H9 (cell line): ENCODE measurements around the gene TNFRSF19. TPM values are rescaled to one million over a fixed set of nuclear protein-coding genes. Genes with fewer than 3 reads are reported as not detected.

Experiments used
- DNase-seq: peaks from one replicate; pipeline ENCODE4 v3.0.0-alpha.2; 2017
- H2AFZ ChIP-seq: one replicate; pipeline ENCODE4 v1.6.1; 2013; ENCODE audit warnings: mild to moderate bottlenecking, low read length, control low read depth, moderate library complexity
- H2AK5ac ChIP-seq: 2 replicates; pipeline ENCODE4 v1.6.1; 2013; ENCODE audit warnings: low read length, control low read depth, mixed read lengths; ENCODE audit not compliant: insufficient read length
- H2BK120ac ChIP-seq: one replicate; pipeline ENCODE4 v1.6.1; 2013; ENCODE audit warnings: low read depth, mild to moderate bottlenecking, low read length, control low read depth, inconsistent platforms; ENCODE audit not compliant: poor library complexity, severe bottlenecking
- H2BK12ac ChIP-seq: 2 replicates; pipeline ENCODE4 v1.6.1; 2013; ENCODE audit warnings: low read length, control low read depth, mixed read lengths, low read depth; ENCODE audit not compliant: insufficient read length
- H2BK15ac ChIP-seq: 2 replicates; pipeline ENCODE4 v1.6.1; 2013; ENCODE audit warnings: low read depth, low read length, control low read depth
- H2BK20ac ChIP-seq: one replicate; pipeline ENCODE4 v1.6.1; 2013; ENCODE audit warnings: low read depth, mild to moderate bottlenecking, low read length, control low read depth, inconsistent platforms; ENCODE audit not compliant: poor library complexity, severe bottlenecking
- H2BK5ac ChIP-seq: 2 replicates; pipeline ENCODE4 v1.6.1; 2013; ENCODE audit warnings: low read length, control low read depth, mixed read lengths; ENCODE audit not compliant: insufficient read length
- H3K14ac ChIP-seq: 2 replicates; pipeline ENCODE4 v1.6.1; 2013; ENCODE audit warnings: low read length, control low read depth; ENCODE audit not compliant: insufficient read depth
- H3K18ac ChIP-seq: 2 replicates; pipeline ENCODE4 v1.6.1; 2013; ENCODE audit warnings: low read depth, mild to moderate bottlenecking, mixed read lengths, low read length, control low read depth; ENCODE audit not compliant: insufficient read length
- H3K23ac ChIP-seq: 2 replicates; pipeline ENCODE4 v1.6.1; 2013; ENCODE audit warnings: low read length, control low read depth, mixed read lengths, low read depth; ENCODE audit not compliant: insufficient read length
- H3K23me2 ChIP-seq: 2 replicates; pipeline ENCODE4 v1.6.1; 2013; ENCODE audit warnings: low read depth, mild to moderate bottlenecking, mixed read lengths, low read length, control low read depth; ENCODE audit not compliant: insufficient read length, poor library complexity, severe bottlenecking
- H3K27ac ChIP-seq: 2 replicates; pipeline ENCODE4 v1.5.1; 2013; ENCODE audit warnings: low read length, control low read depth, mixed read lengths, low read depth; ENCODE audit not compliant: insufficient read length
- H3K27me3 ChIP-seq: 2 replicates; pipeline ENCODE4 v1.6.1; 2013; ENCODE audit warnings: low read length, control low read depth, inconsistent platforms; ENCODE audit not compliant: insufficient read depth
- H3K4ac ChIP-seq: 2 replicates; pipeline ENCODE4 v1.6.1; 2013; ENCODE audit warnings: low read depth, mild to moderate bottlenecking, control low read depth, inconsistent platforms, low read length, moderate library complexity
- H3K4me1 ChIP-seq: 2 replicates; pipeline ENCODE4 v1.6.1; 2013; ENCODE audit warnings: low read length, control low read depth, inconsistent platforms; ENCODE audit not compliant: insufficient read depth
- H3K4me2 ChIP-seq: 2 replicates; pipeline ENCODE4 v1.6.1; 2013; ENCODE audit warnings: low read length, control low read depth, mixed read lengths; ENCODE audit not compliant: insufficient read length, insufficient read depth
- H3K56ac ChIP-seq: 2 replicates; pipeline ENCODE4 v1.6.1; 2013; ENCODE audit warnings: low read depth, mild to moderate bottlenecking, mixed read lengths, low read length, control low read depth; ENCODE audit not compliant: insufficient read length
- H3K79me1 ChIP-seq: 2 replicates; pipeline ENCODE4 v1.6.1; 2013; ENCODE audit warnings: low read depth, mild to moderate bottlenecking, moderate library complexity, low read length, control low read depth, inconsistent platforms; ENCODE audit not compliant: insufficient read depth, poor library complexity, severe bottlenecking
- H3K79me2 ChIP-seq: 2 replicates; pipeline ENCODE4 v1.6.1; 2013; ENCODE audit warnings: low read length, control low read depth, inconsistent platforms; ENCODE audit not compliant: insufficient read depth
- H3K9ac ChIP-seq: 2 replicates; pipeline ENCODE4 v1.6.1; 2013; ENCODE audit warnings: low read length, control low read depth, mixed read lengths; ENCODE audit not compliant: insufficient read length; ENCODE audit errors: extremely low read depth
- H3K9me3 ChIP-seq: one replicate; pipeline ENCODE4 v1.6.1; 2013; ENCODE audit warnings: low read depth, low read length, inconsistent platforms; ENCODE audit not compliant: control insufficient read depth
- H3T11ph ChIP-seq: one replicate; pipeline ENCODE4 v1.6.1; 2013; ENCODE audit warnings: mild to moderate bottlenecking, low read length, control low read depth, inconsistent platforms
- H4K20me1 ChIP-seq: one replicate; pipeline ENCODE4 v1.6.1; 2013; ENCODE audit not compliant: control insufficient read depth, insufficient read length, insufficient read depth
- H4K5ac ChIP-seq: 2 replicates; pipeline ENCODE4 v1.6.1; 2013; ENCODE audit warnings: low read depth, mild to moderate bottlenecking, mixed read lengths, low read length, control low read depth; ENCODE audit not compliant: insufficient read length
- H4K8ac ChIP-seq: replicated peaks from 2 replicates; pipeline ENCODE4 v1.6.1; 2013; ENCODE audit warnings: low read length, control low read depth, mixed read lengths, low read depth; ENCODE audit not compliant: insufficient read length
- H4K91ac ChIP-seq: 2 replicates; pipeline ENCODE4 v1.6.1; 2013; ENCODE audit warnings: low read depth, mild to moderate bottlenecking, moderate library complexity, mixed read lengths, low read length, control low read depth; ENCODE audit not compliant: insufficient read length
- H3K27ac Mint-ChIP-seq, 3 experiments: 2 replicates in 2 of 3; 3 replicates in 1 of 3; pipeline ENCODE4 v1.8.0; 2020 to 2021; ENCODE audit warnings: mixed read lengths in 3 of 3, mild to moderate bottlenecking in 1 of 3, moderate library complexity in 1 of 3
- H3K27me3 Mint-ChIP-seq: 2 replicates; pipeline ENCODE4 v1.8.0; 2021; ENCODE audit warnings: low read depth, mild to moderate bottlenecking, moderate library complexity, mixed read lengths
- H3K36me3 Mint-ChIP-seq, 3 experiments: 2 replicates in 2 of 3; 3 replicates in 1 of 3; pipeline ENCODE4 v1.8.0; 2020 to 2021; ENCODE audit warnings: low read depth in 3 of 3, mixed read lengths in 3 of 3; ENCODE audit not compliant: insufficient read depth in 1 of 3
- H3K4me1 Mint-ChIP-seq, 2 experiments: 2 replicates each; pipeline ENCODE4 v1.8.0; 2020; ENCODE audit warnings: mixed read lengths in 2 of 2
- H3K4me3 Mint-ChIP-seq, 2 experiments: 2 replicates in 1 of 2; 3 replicates in 1 of 2; pipeline ENCODE4 v1.8.0; 2020 to 2021; ENCODE audit warnings: mild to moderate bottlenecking in 2 of 2, mixed read lengths in 2 of 2, moderate library complexity in 1 of 2
- H3K9me3 Mint-ChIP-seq, 2 experiments: 2 replicates in 1 of 2; 3 replicates in 1 of 2; pipeline ENCODE4 v1.8.0; 2020; ENCODE audit warnings: mild to moderate bottlenecking in 2 of 2, mixed read lengths in 2 of 2, moderate library complexity in 1 of 2
- CTCF ChIP-seq: fragments of 200-600 bp; sonication (generic); conservative IDR thresholded peaks from 3 replicates; pipeline ENCODE4 v1.8.0; 2021; ENCODE audit warnings: antibody characterized with exemption, mild to moderate bottlenecking
- WGBS: extraction: QIAGEN DNeasy Blood & Tissue Kit; methylation state at CpG from one replicate; pipeline ENCODE4 v1.1.7; 2013; ENCODE audit warnings: missing lambda C conversion rate, low lambda C conversion rate, mixed read lengths; ENCODE audit not compliant: insufficient read length; ENCODE audit errors: extremely low coverage; 5-methylcytosine and 5-hydroxymethylcytosine counted together
- total RNA-seq: library from RNA; stranded (reverse); gene quantifications from 2 replicates; pipeline ENCODE4 v1.2.1, GENCODE V29; 2021

TNFRSF19 gene
- total RNA-seq, 1 experiment from 2014 or later = 2.7 TPM

DNA sequence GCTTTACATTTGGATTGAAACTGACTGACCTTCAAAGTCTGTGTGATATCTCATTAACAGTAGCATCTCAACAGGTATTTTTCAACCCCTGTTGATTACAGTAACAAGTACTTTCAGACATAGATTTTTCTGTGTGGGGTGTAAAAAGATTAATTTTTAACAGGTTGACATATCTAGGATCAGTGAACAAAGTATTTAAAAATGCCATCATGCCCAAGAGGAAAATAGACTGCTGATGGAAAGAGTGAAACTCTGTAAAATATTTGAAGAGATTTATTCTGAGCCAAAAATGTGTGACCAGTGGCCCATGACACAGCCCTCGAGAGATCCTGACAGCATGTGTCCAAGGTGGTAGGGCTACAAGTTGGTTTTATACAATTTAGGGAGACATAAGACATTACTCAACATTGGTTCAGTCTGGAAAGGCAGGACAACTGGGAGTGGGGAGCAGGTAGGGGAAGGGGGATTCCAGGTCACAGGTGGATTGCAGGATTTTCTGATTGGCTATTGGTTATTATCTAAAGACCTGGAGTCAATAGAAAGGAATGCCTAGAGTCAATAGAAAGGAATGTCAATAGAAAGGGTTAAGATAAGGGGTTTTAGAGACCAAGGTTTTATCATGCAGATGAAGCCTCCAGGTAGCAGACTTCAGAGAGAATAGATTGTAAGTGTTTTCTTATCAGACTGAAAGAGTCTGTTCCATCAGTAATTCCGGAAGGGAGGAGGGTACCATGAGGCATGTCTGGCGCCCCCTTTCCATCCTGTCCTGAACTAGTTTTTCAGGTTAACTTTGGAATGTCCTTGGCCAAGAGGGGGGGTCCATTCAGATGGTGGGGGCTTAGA lies 29.1 kb downstream of the TNFRSF19 start:
- Histone ChIP-seq H4K8ac (no peak overlapping the region), H3K27ac (no peak overlapping the region), H3K4ac (no peak overlapping the region), H3K9me3 (peaks cover 9% of the 10 kb centered on the region), H2BK15ac (no peak overlapping the region), H3K9ac (no peak overlapping the region), H3K23ac (no peak overlapping the region), H3K56ac (no peak overlapping the region), H3K79me1 (no peaks in the 10 kb centered on the region), H2BK12ac (no peak overlapping the region), H3K4me2 (no peak overlapping the region), H4K20me1 (no peaks in the 10 kb centered on the region), H4K5ac (no peak overlapping the region), H2BK20ac (no peak overlapping the region), H2BK120ac (no peak overlapping the region), H3K23me2 (no peaks in the 10 kb centered on the region), H3K27me3 (no peaks in the 10 kb centered on the region), H3K79me2 (no peaks in the 10 kb centered on the region), H3K18ac (peak overlapping the region; percentile 56), H4K91ac (no peak overlapping the region), H2AFZ (no peak overlapping the region), H2BK5ac (no peak overlapping the region), H3K4me1 (no peaks in the 10 kb centered on the region; the same call in 1 of the 2 replicates), H3K14ac (no peak overlapping the region), H2AK5ac (no peak overlapping the region), H3T11ph (no peak overlapping the region)
- DNase-seq = peak; percentile 44
- Mint-ChIP-seq H3K36me3 (peaks cover 10 to 74% (median 35%) of the 10 kb centered on the region in 3 experiments), H3K27me3 (peaks cover 17% of the 10 kb centered on the region), H3K27ac (peak overlapping the region; percentile 76 to 97 (median 95); a peak in 6 of 7 replicates), H3K4me1 (peaks cover 37 to 42% of the 10 kb centered on the region in 2 experiments), H3K4me3 (peak overlapping the region in 1 of 2 experiments; percentile 19; a peak in 2 of 5 replicates), H3K9me3 (peaks cover 54 to 60% of the 10 kb centered on the region in 2 experiments)
- TF ChIP-seq CTCF = peak; percentile 64
- no CpG with 5 or more reads among the region's 3 CpGs for WGBS
